WERI-Rb-1 (cell line): ENCODE data around the gene TNS4.

Experiments
- DNase-seq: peaks from one replicate; pipeline ENCODE4 v3.0.0-alpha.2; 2020
- H3K27ac ChIP-seq: fragments of 250-450 bp; sonication (Bioruptor Pico); 2 replicates; pipeline ENCODE4 v1.5.1; 2020; ENCODE audit warnings: mild to moderate bottlenecking, moderate library complexity
- H3K27me3 ChIP-seq: fragments of 250-450 bp; sonication (Bioruptor Pico); 2 replicates; pipeline ENCODE4 v1.5.1; 2021; ENCODE audit warnings: mild to moderate bottlenecking, low read depth, moderate library complexity; ENCODE audit not compliant: insufficient read depth, severe bottlenecking
- H3K36me3 ChIP-seq: fragments of 250-450 bp; sonication (Bioruptor Pico); 2 replicates; pipeline ENCODE4 v1.5.1; 2020; ENCODE audit warnings: mild to moderate bottlenecking, moderate library complexity
- H3K4me3 ChIP-seq: 2 replicates; pipeline ENCODE4 v1.5.1; 2011; ENCODE audit warnings: low read depth, mild to moderate bottlenecking, control low read depth, low read length
- H3K9me3 ChIP-seq: fragments of 250-450 bp; sonication (Bioruptor Pico); 2 replicates; pipeline ENCODE4 v1.5.1; 2021; ENCODE audit warnings: mild to moderate bottlenecking, moderate library complexity; ENCODE audit not compliant: severe bottlenecking
- CTCF ChIP-seq: IDR thresholded peaks from 2 replicates; pipeline ENCODE4 v1.5.1; 2011; ENCODE audit warnings: low read depth, mild to moderate bottlenecking, control low read depth, inconsistent platforms, low read length

Gene TNS4

GRCh38 chr17:40536295-40537171 is 35.1 kb upstream of the TNS4 start:
- no peak overlapping the region for H3K4me3 ChIP-seq
- no peaks in the 10 kb centered on the region for H3K27me3 ChIP-seq
- no peak for TF ChIP-seq CTCF
- no peak overlapping the region for H3K27ac ChIP-seq
- H3K36me3 ChIP-seq = no peaks in the 10 kb centered on the region
- no peaks in the 10 kb centered on the region for H3K9me3 ChIP-seq
- DNase-seq = no peak

GRCh38 chr17:40535924-40536294 is 34.5 kb upstream of the TNS4 start:
- DNase-seq = no peak
- Histone ChIP-seq H3K27ac (no peak overlapping the region), H3K9me3 (no peaks in the 10 kb centered on the region), H3K36me3 (no peaks in the 10 kb centered on the region), H3K4me3 (no peak overlapping the region), H3K27me3 (no peaks in the 10 kb centered on the region)
- TF ChIP-seq CTCF = no peak

GRCh38 chr17:40535438-40535837 is 34.0 kb upstream of the TNS4 start:
- no peaks in the 10 kb centered on the region for H3K27me3 ChIP-seq
- no peak for TF ChIP-seq CTCF
- no peak overlapping the region for H3K27ac ChIP-seq

GRCh38 chr17:40534371-40535189 is 33.2 kb upstream of the TNS4 start:
- no peak overlapping the region for H3K27ac ChIP-seq

More at GRCh38 chr17:40535438-40535837, 34.0 kb upstream of the TNS4 start:
- Histone ChIP-seq H3K9me3 (no peaks in the 10 kb centered on the region), H3K4me3 (no peak overlapping the region), H3K36me3 (no peaks in the 10 kb centered on the region)
- DNase-seq = no peak

GRCh38 chr17:40533896-40534295 is 32.5 kb upstream of the TNS4 start:
- no peaks in the 10 kb centered on the region for H3K27me3 ChIP-seq

More at GRCh38 chr17:40534371-40535189, 33.2 kb upstream of the TNS4 start:
- no peak for DNase-seq
- no peaks in the 10 kb centered on the region for H3K9me3 ChIP-seq
- no peaks in the 10 kb centered on the region for H3K36me3 ChIP-seq
- TF ChIP-seq CTCF = no peak
- no peaks in the 10 kb centered on the region for H3K27me3 ChIP-seq
- no peak overlapping the region for H3K4me3 ChIP-seq

More at GRCh38 chr17:40533896-40534295, 32.5 kb upstream of the TNS4 start:
- no peaks in the 10 kb centered on the region for H3K36me3 ChIP-seq
- no peak overlapping the region for H3K27ac ChIP-seq
- no peak for DNase-seq
- no peaks in the 10 kb centered on the region for H3K9me3 ChIP-seq
- TF ChIP-seq CTCF = no peak
- no peak overlapping the region for H3K4me3 ChIP-seq
